ENCODE data around the gene GPSM1.
"Not testable (repeated sequence)": the region's sequence is repeated elsewhere in the genome, so short reads cannot be mapped to it uniquely, and the experiment has no call there.

Gene GPSM1

DNA sequence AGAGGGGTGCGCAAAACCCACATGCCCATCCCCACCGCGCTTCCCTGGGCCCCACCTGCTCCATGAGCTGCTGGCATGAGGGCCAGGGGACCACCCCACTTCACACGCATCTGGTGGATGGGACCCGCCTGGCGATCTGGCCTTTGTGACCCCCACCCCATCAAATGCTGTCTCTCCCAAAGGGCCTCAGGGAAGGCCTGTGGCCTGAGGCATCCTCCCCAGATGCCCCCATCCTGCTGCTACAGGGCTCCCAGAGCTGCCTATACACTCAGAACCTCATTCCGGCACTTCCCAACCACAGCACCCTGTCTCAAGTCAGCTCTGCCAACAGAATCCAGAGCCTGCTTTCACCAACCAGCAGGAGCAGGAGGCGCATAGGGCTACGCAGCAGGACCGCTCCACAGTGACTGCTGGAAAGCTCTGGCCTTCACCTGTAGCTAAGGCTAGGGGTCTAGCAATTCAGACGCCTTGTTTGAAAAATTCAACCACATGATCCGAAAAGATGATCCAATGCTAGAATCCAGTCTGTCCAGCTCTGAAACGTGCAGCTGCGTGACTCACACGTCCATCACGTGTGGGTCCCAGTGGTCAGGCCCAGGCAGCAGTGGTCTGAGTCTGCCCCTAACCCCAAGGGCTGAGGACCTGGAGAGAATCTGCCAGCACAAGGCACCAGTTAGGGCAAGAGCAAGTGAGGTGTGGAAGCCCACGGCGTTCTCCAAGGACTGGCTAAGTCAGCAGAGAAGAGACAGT, 74.0 kb downstream of the GPSM1 start:
- no peak for DNase-seq

DNA sequence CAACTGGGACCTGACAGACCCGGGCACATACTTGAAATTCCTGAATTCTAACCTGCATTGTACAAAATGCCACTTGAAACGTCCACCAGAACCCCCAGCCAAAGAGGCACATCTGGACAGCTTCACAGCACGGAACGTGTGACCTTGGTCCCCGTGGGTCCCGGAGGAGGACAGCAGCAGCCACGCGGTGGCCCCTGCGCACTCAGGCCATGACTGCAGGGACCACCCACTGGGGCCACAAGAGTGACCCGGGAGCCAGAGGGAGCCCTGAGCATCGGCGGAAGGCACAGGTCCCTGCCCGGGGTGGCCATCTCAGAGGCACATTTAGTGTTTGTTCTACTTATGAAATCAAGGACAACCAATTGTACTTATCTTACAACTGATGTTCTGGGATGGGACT, 74.7 kb downstream of the GPSM1 start:
- DNase-seq = no peak

DNA sequence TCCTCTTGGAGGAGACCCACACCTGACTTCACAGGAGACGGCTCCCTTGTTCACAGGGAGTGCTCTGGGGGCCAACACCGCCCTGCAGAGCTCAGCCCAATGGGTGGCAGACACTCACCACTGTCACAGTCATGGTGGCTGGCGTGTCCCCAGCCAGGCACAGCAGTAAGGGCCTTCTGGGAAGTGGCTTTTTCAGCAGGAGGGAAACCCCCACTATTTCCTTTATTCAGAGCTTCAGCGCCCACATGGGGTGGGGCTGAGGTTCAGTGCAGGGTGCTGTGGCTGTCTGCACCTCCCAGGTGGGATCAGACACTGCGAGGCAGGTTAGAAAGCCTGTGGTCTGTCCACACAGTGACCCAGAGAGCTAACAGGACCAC, 76.2 kb downstream of the GPSM1 start:
- DNase-seq = peak; percentile 74 to 75

DNA sequence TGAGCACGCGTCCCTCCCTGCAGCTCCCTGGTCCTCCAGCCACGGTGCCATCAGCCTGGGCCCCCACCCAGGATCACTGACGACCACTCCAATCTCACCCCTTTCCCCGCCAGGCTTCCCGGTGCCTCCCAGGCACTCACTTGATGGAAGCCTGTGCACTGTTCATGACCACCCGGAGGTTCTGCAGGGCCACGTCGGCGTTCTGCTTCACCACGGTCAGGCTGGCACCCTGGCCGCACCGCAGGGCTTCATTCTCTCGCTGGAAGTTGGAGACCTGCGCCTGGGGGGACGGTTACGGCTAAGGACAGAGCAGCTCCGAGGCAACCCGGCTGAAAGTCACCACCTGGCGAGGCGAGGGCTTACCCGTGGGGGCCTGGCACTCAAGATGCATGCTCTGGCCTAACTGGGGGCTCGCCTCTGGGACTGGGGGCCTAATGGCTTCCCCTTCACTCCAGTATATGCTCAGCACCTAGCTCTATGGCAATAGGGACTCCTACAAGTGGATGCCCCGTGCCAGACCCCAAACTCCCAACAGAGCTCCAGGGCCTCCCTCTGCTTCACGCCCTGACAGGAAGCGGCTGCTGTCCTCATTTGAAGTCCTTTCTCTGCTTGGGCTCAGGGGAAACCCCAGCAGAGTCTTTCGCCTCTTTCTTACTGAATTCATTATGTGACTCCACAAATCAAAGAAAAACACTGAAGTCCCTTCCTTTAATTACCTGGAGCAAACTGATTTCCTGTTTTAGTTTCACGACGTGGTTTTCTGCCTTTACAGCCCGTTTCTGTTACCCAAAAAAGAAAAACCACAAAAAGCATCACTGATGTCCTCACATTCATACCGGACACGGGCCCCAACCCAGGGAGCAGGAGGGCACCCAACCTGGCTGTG, 76.8 kb downstream of the GPSM1 start:
- DNase-seq = peak; percentile 54 to 58

DNA sequence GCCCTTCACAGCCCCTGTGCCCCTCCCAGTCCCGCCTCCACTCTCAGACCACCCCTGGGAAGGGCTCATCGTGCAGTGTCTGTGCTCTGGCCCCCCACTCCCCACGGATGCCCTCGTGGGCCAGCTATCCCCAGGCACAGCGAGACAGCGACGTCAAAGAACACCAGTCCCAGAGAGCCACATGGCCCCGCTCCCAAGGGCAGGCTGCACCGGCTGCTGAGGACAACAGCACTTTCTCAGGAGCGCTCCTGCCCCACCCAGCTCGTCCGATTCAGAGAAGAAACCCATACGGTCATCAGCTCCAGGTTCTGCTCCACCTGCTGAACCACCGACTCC, 77.4 kb downstream of the GPSM1 start:
- no peak for DNase-seq

DNA sequence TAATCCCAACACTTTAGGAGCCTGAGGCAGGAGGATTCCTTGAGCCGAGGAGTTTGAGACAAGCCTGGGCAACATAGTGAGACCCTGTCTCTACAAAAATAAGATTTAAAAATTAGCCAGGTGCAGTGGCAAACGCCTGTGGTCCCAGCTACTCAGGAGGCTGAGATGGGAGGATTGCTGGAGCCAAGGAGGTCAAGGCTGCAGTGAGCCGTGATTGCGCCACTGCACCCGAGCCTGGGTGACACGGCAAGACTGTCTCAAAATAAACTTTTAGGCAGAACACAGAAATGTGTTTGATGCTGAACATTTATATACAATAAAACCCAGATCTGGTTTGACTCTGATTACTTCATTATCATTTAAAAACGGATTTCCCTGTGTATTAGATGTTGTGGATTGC, 78.1 kb downstream of the GPSM1 start:
- no peak for DNase-seq

DNA sequence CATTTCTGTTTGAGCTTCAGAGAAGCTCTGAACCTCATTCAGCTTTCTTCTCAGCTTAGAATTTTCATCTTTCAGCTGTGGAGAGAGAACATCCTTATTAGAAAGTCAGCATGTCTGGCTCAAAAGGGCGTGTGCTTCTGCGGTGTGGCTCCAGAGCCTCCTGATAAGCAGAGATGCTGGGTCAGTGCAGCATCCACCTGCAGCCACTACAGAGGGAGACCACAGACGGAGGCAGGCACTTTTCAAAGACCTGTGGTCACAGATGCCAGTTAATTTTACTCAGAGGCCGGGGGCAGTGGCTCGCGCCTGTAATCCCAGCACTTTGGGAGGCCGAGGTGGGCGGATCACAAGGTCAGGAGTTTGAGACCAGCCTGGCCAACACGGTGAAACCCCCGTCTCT, 78.6 kb downstream of the GPSM1 start:
- DNase-seq = not testable (repeated sequence)

DNA sequence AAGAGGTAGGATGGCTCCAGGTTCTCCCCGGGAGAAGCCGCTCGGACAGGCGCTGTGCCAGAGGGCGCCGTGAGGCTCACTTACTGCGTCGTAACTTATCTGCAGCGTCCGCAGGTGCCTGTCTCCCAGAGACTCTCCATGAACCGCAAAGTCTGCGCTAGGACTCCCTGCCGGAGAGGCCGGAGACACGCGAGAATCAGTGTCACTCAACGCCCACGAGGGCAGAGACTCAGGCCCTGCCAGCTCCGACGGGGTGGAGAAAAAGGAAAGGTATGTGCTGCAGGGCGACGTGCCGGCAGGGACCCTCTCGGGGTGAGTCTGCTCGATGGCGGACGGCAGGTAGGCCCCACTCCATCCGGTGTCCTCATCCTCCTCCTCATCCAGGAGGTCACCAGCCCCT, 79.7 kb downstream of the GPSM1 start:
- not testable (repeated sequence) for DNase-seq

DNA sequence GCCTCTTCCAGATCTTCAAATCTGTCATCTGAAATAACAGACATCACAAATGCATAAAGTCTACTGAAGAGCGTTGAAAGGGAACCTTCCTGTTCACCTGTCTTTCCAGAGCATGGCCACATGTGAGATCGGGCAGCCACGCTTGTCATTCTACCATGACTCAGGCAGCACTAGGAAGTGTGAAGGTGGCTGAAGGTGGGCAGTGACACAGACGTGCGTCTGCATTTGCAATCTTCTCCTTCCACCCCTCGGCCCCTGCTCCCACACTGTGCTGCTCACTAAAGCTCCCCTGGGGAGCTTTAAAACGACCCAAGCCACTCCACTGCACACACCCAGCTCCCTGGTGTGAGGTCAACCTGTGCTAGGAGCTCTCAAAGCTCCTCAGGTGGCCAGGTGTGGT, 80.6 kb downstream of the GPSM1 start:
- no peak for DNase-seq

Measured in stimulated activated CD4-positive, alpha-beta T cell treated with anti-CD3 and anti-CD28 coated beads, Interleukin-2, amount 100 ng/mL, for 24 hours (primary cell).